ENCODE measurements around the gene ABHD8. TPM values are rescaled to one million over a fixed set of nuclear protein-coding genes. Genes with fewer than 3 reads are reported as not detected.

ABHD8 gene
- total RNA-seq, 1 experiment from 2014 or later = 13.2 TPM

GRCh38 chr19:17266589-17266974, 36.6 kb downstream of the ABHD8 start:
- TF ChIP-seq ZNF423 (CRISPR knock-in tag; IDR thresholded peaks at IDR 0.05) (no peak), GTF2I (CRISPR knock-in tag; conservative IDR thresholded peaks at IDR 0.05) (no peak), PREB (CRISPR knock-in tag; IDR thresholded peaks at IDR 0.05; ENCODE audit: borderline replicate concordance) (no peak), ZBTB43 (CRISPR knock-in tag; IDR thresholded peaks at IDR 0.05) (no peak)
- Mint-ChIP-seq H3K27me3 (ENCODE audit: low read depth) (no peaks in the 10 kb centered on the region), H3K4me1 (peaks cover 20% of the 10 kb centered on the region), H3K4me3 (peak overlapping the region; percentile 96), H3K27ac (peak overlapping the region; percentile 92), H3K36me3 (peaks cover 16% of the 10 kb centered on the region), H3K9me3 (no peaks in the 10 kb centered on the region; the same call in 1 of the 2 replicates)
- ChIA-PET CTCF (interaction anchor here (0.6 to 3.0 kb wide), 15 partner anchors 11 to 230 kb away, joined by 3 to 11 read pairs (median 4); partner anchors contain the start of genes ANKLE1, DDA1, MRPL34 and USE1), POLR2A (interaction anchor here (0.7 to 3.9 kb wide), 11 partner anchors 14 to 153 kb away, joined by 3 to 13 read pairs (median 5); partner anchors contain the start of genes ANKLE1, DDA1 and USE1)
- DNase-seq (ENCODE audit: low spot score) = no peak
- no peak for ATAC-seq

- no peaks in the 10 kb centered on the region for H3K27me3 Mint-ChIP-seq (ENCODE audit: low read depth)
- no peak overlapping the region for H3K27ac Mint-ChIP-seq
- no peaks in the 10 kb centered on the region; the same call in 1 of the 2 replicates for H3K9me3 Mint-ChIP-seq
- H3K4me1 Mint-ChIP-seq = peaks cover 21% of the 10 kb centered on the region
- DNase-seq (ENCODE audit: low spot score) (no peak), ATAC-seq (no peak)
- CTCF ChIA-PET = interaction anchor here (1.2 to 3.0 kb wide), 6 partner anchors 16 to 230 kb away, joined by 4 to 9 read pairs (median 6); partner anchors contain the start of genes ANKLE1, MRPL34 and USE1
- POLR2A ChIA-PET = interaction anchor here (1.0 to 3.9 kb wide), 4 partner anchors 18 to 67 kb away, joined by 3 to 11 read pairs (median 6); no protein-coding TSS in a partner anchor
- H3K36me3 Mint-ChIP-seq = peaks cover 11% of the 10 kb centered on the region
- TF ChIP-seq HMGA2 (CRISPR knock-in tag; IDR thresholded peaks at IDR 0.05) (no peak), ZNF121 (CRISPR knock-in tag; IDR thresholded peaks at IDR 0.05) (no peak), ZBTB21 (CRISPR knock-in tag; IDR thresholded peaks at IDR 0.05; ENCODE audit: borderline replicate concordance) (no peak), HMGXB4 (CRISPR knock-in tag; IDR thresholded peaks at IDR 0.05) (no peak), EMX1 (CRISPR knock-in tag; IDR thresholded peaks at IDR 0.05) (no peak), CREM (CRISPR knock-in tag; IDR thresholded peaks at IDR 0.05) (no peak), USF2 (CRISPR knock-in tag; IDR thresholded peaks at IDR 0.05) (no peak), MXD4 (CRISPR knock-in tag; IDR thresholded peaks at IDR 0.05; ENCODE audit: borderline replicate concordance) (no peak), ETV6 (CRISPR knock-in tag; IDR thresholded peaks at IDR 0.05) (no peak), ZNF232 (CRISPR knock-in tag; IDR thresholded peaks at IDR 0.05) (no peak), ARID4B (CRISPR knock-in tag; IDR thresholded peaks at IDR 0.05; ENCODE audit: borderline replicate concordance) (no peak), E2F1 (CRISPR knock-in tag; IDR thresholded peaks at IDR 0.05) (no peak)
- no peak overlapping the region for H3K4me3 Mint-ChIP-seq
Observed at GRCh38 chr19:17266026-17266425, 37.2 kb downstream of the ABHD8 start.

Measured in WTC11 (cell line).